ENCODE data around the gene DIS3L2. TPM values are rescaled to one million over a fixed set of nuclear protein-coding genes. Genes with fewer than 3 reads are reported as not detected.
"Not testable (repeated sequence)": the region's sequence is repeated elsewhere in the genome, so short reads cannot be mapped to it uniquely, and the experiment has no call there.

DIS3L2 gene
- total RNA-seq, 1 experiment from 2014 or later: 33.1 TPM

- in situ Hi-C loops (cut with HindIII; ENCODE audit: low sequenced_read_pairs): no loop called here
- DNase-seq (ENCODE audit: low spot score): no peak
Measured at GRCh38 chr2:232319803-232320442, 358.4 kb downstream of the DIS3L2 start.

DNA sequence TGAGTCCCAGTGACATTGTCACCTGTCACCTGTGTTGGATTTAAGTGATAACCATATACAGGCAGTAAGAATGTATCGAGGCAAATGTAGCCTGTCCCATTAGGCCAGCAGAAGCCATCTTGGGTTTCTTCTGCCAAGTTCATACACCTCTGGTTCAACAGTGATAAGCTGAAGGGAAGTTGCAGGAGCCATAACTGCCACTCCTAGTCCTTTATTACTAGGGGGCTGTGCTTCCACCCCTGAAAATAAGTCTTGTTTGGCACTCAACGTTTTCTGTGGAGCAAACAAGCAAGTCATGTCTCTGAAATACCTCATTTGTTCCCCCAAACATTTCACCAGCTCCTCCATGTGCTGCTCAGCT lies 358.9 kb downstream of the DIS3L2 start:
- in situ Hi-C loops (cut with HindIII; ENCODE audit: low sequenced_read_pairs): no loop called here
- DNase-seq (ENCODE audit: low spot score): no peak

DNA sequence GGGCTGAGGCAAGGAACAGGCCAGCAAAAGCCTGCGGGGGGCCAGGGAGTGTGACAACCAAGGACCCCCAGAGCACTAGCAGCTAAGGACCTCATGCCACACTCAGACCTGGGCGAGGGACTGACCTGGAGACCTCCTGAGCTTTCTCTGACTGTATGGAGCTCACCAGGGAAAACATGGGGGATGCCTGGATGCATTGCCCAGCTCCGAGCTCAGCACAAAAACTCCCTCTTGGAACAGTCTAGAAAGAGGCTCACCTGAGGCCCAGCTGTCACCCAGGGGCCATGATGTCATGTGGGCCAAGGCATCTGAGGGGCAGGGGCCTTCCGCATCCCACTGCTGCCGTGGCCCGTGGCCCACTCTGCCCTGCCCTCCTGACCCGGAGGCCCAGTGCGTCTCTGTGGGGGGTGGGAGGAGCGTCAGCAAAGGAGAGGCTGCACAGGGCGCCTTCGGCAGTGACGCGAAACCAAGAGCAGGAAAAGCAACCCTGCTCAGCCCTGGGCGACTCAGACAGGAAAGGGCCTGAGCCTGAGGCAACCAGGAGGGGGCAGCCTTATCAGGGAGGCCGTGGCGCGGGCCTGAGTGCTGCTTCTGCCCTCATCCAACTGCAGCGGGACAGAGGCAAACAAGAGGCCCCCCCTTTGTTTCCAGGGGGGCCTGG lies 359.8 kb downstream of the DIS3L2 start:
- in situ Hi-C loops (cut with HindIII; ENCODE audit: low sequenced_read_pairs): no loop called here

GRCh38 chr2:232321817-232322559 lies 360.5 kb downstream of the DIS3L2 start:
- in situ Hi-C loops (cut with HindIII; ENCODE audit: low sequenced_read_pairs): no loop called here

More for the DNA sequence above, 359.8 kb downstream of the DIS3L2 start:
- no peak for DNase-seq (ENCODE audit: low spot score)

GRCh38 chr2:232322560-232323327 lies 361.2 kb downstream of the DIS3L2 start:
- in situ Hi-C loops (cut with HindIII; ENCODE audit: low sequenced_read_pairs): no loop called here
- DNase-seq (ENCODE audit: low spot score): no peak

More at GRCh38 chr2:232321817-232322559, 360.5 kb downstream of the DIS3L2 start:
- DNase-seq (ENCODE audit: low spot score): no peak

DNA sequence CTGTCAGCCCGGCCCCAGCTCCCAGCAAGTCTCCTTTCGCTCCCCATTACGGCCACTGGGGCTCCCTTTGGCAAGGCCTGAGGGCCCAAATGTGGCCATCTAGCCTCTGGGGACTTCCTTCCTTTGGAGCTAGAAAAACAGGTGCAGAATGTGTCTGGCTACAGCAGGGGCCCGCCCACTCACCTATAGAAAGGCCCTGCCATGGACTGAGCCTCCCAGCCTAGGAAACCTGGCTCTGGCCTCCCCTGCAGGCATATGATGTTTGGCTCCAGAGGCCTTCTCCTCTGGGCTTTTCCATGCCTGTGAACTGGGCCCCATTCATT lies 361.8 kb downstream of the DIS3L2 start:
- in situ Hi-C loops (cut with HindIII; ENCODE audit: low sequenced_read_pairs): no loop called here
- no peak for DNase-seq (ENCODE audit: low spot score)

DNA sequence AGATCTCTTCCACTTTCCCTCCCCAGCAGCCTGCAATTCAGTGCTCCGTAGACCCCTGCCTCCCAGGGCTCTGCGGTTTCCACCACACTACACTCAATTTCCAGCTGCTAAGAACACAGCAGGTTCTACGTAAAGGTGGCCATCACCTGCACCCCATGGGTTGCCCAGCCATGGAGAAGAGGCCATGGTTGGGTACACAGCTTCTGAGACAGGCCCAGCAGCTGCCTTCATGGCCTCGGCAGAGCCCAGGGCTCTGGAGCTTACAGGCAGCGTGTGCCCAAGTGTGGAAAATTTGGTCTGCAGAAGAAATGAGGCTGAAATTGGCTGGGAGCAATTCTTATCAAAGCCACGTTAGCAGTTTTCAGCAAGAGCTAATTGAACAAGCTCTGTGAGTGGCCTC lies 362.5 kb downstream of the DIS3L2 start:
- DNase-seq (ENCODE audit: low spot score); in situ Hi-C loops (cut with HindIII; ENCODE audit: low sequenced_read_pairs): not testable (repeated sequence)

DNA sequence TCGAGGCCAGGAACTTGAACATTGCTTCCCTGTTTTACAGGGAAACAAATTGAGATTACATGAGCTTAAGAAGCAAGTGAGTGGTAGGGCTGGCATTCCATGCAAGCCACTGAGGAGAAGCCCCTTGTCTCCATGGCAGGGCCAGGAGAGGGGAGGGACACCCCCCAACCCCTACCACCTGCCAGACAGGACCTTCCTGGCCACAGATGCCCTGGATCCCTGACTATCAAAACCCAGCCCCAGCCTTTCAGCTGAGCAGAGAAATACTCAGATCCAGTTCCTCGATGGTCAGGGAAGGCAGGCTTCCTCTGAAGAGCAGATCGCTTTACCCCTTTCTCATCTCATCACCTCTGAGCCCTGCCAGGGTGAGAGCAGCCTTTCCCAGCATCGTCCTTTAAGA lies 363.3 kb downstream of the DIS3L2 start:
- no peak for DNase-seq (ENCODE audit: low spot score)
- in situ Hi-C loops (cut with HindIII; ENCODE audit: low sequenced_read_pairs): no loop called here

DNA sequence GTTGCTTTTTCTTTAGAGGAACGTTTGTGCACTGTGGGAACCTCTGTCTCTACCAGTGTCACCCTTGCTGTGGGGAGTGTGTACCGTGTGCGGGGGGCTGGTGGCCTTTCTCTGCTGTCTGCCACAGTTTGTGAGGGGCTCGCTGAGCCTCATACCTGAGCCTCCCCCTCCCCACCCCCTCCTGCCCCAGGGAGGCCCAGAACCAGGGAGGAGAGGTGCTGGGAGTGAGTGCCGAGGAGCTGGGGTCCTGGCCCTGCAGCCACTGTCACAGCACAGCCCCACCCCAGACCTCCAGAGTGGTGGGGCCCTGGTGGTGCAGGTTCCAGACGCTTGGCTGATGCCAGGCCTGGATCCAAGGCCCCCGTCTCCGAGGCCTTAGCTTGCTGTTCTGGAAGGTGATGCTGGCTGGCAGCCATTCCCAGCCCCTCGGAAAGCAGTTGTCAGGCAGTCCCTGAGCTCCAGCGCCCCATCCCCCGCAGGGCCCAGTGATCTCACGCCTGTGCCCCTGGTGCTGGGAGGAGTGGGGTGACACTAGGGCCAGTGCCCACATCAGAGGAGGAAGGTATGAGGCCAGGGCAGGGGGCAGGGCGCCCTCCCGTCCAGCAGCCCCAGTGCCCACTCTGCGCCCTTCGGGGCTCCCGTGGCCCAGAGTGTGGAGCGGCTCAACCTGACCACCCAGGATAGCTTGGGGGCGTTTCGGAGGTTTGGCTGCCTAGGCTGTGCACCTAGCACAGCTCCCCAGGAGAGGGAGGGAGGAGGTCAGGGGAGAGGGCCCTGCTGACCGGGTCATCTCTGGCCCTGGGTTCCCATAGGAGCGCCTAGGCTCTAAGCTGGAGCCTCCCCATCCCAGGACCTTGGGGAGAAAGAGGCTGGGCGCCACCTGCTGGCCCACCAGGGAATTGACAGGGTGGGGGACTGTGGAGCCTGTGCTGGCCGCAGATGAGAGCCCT lies 364.1 kb downstream of the DIS3L2 start:
- peak; percentile 11 for DNase-seq (ENCODE audit: low spot score)
- in situ Hi-C loops (cut with HindIII; ENCODE audit: low sequenced_read_pairs): no loop called here

GRCh38 chr2:232326274-232327104 lies 365.0 kb downstream of the DIS3L2 start:
- in situ Hi-C loops (cut with HindIII; ENCODE audit: low sequenced_read_pairs); DNase-seq (ENCODE audit: low spot score): not testable (repeated sequence)

DNA sequence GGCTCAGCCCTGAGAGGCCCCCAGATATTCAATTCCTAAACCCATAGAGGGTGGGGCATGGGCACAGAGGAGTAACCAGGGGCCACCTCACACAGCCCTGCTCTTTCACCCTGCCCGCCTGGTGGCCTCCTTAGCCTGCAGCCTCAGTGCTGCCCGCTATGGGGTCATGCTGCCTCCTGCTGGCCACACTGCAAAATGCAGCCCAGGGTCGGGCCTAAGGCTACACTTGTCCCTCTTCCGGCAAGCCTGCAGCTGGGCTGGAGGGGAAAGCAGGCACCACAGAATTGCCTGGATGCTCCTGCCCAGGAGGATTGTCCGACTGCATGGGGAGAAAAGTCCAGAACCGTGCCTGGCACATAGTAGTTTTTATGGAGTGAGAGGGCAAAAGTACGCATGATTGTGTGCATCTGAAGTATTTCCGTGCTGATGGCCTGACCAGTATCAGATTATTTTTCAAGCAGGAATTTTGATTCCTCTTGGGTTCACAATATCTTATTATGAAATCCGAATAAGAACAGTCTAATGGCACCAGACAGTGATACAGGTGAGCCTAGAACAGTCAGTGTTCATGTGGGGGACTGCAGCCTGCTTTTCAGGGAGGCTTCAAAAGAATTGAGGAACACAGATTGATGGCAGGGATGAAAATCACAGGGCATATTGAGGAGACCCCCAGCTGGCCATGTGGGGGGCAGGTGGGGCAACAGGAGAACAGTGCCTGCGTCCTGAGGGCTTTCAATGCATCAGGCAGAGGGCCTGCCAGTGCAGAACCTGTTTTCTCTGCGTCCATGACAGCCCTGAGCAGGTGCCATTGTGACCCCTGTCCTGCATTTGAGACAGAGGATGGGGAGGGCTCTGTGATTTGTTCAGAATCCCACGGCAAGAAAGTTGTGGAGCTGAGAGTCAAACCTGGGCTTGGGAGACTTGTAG lies 365.9 kb downstream of the DIS3L2 start:
- in situ Hi-C loops (cut with HindIII; ENCODE audit: low sequenced_read_pairs): no loop called here
- DNase-seq (ENCODE audit: low spot score): peak; percentile 25

DNA sequence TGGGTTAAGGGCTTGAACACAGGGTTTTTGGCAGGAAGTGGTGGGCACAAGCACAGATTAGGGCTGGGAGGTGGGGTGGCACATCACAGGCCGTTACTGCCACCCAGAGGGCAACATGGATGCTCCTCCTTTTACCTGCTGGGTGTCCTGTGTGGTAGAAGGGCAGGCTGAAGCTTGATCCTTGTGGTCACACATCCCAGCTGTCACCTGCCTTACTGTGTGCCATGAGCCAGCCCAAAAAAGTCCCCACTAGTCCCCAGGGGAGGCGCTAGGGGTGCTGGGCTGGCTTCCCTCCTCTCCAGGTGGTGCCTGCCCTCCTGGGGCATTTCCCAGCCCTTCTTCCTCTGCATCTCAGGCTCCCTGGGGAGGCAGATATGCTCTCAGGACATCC lies 366.5 kb downstream of the DIS3L2 start:
- no peak for DNase-seq (ENCODE audit: low spot score)
- in situ Hi-C loops (cut with HindIII; ENCODE audit: low sequenced_read_pairs): no loop called here

DNA sequence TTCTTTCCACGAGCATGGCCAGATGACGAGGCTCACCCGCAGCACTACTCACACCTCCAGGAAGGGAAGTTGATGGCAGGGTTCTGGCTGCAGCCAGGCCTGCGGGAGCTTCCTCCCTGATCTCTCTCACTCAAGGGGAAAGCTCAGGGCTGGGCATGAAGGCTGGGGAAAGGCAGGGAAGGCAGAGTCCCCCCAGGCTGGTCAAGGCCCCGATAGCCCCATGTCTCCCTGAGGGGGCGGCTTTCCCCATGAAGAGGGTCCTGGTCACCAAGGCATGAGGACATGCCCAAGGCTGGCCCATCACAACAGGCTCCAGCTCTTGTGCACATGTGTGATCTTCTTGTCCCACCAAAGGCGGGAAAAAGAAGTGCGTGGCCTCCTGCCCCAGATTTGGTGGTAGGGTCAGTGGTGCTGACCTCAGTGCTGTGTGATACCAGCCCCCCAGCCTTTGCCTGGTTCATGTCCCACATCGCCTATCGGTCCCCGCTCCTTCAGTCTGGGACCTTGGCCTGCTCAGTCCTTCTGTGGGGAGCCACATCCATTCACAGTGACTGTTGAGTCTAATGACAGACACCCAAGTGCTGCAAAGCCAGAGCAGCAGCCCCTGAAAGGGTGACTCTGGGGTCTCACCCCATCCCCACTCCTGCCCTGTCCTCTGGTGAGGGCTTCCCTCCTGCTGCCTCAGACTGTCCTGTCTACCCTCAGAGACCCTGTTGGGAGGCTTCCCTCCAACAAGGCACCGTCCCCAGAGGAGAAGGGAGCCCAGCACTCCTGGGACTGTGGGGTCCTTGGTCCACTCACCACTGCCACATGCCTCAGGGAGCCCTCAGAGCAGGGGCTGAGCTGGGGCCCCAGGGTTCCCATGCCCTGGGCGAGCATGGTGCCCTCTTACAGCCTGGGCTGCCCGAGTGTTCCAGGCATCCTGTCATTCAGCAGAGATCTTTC lies 367.3 kb downstream of the DIS3L2 start:
- no peak for DNase-seq (ENCODE audit: low spot score)
- in situ Hi-C loops (cut with HindIII; ENCODE audit: low sequenced_read_pairs): no loop called here

GRCh38 chr2:232329716-232330067 lies 368.2 kb downstream of the DIS3L2 start:
- no peak for DNase-seq (ENCODE audit: low spot score)
- in situ Hi-C loops (cut with HindIII; ENCODE audit: low sequenced_read_pairs): no loop called here

DNA sequence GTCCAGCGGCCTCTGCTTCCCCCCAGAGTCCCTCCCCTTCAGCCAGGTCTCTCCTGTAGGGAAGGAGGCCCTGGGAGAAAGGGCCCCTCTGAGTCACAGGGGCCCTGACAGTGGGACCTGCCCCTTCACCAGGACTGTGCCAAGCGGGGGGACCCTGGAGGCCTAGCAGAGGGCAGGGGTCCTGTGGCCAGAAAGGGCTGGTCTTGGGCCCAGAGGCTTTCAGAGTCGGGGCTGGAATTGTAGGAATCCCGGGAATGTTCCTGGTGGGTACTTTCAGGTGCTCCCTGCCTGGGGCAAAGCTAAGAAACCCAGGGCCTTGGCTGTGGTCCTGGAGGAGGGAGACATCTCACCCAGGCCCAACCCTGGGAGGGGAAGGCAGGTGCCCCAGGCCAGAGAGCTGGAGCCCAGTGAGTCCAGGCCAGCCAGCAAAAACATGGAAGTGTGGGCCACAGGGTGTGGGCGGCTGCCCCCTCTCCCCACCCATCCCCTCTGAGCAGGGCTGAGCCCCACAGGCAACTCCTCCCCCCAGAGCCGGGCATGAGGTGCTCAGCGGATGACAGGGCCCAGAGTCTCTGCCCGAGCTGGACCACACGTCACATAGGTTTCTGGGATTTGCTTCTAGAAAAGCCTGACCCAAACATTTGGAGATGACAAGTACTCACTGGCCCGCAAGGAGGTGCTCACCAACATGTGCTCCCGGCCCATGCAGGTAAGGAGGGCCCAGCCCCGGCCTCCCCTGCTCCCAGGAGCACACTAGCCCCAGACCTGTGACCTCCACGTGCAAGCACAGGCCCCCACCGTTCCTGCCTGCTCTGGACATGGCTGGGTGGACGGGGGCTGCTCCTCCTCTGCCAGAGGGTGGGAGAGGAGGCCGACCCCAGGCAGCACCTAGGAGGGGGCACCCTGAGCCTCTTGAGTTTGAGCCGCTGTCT lies 368.8 kb downstream of the DIS3L2 start:
- in situ Hi-C loops (cut with HindIII; ENCODE audit: low sequenced_read_pairs): no loop called here
- DNase-seq (ENCODE audit: low spot score): no peak

All from G401 (cell line).